ENCODE data around the gene ZNF670.
"Not testable (repeated sequence)": the region's sequence is repeated elsewhere in the genome, so short reads cannot be mapped to it uniquely, and the experiment has no call there.

Gene ZNF670

GRCh38 chr1:247078258-247079140 is at the start of gene ZNF670:
ZNF670 (minus strand) TSS chr1:247078811; CDS start chr1:247078596, 215 bp downstream.
- peak; percentile 81 for DNase-seq (ENCODE audit: low spot score)

GRCh38 chr1:247127519-247128282 is 49.1 kb upstream of the ZNF670 start:
- not testable (repeated sequence) for DNase-seq (ENCODE audit: low spot score)

- DNase-seq (ENCODE audit: low spot score), result not testable (repeated sequence)
Observed at GRCh38 chr1:247126601-247127000, 48.0 kb upstream of the ZNF670 start.

GRCh38 chr1:247126166-247126565 is 47.6 kb upstream of the ZNF670 start:
- DNase-seq (ENCODE audit: low spot score), result not testable (repeated sequence)

GRCh38 chr1:247121382-247121781 is 42.8 kb upstream of the ZNF670 start:
- no peak for DNase-seq (ENCODE audit: low spot score)

- not testable (repeated sequence) for DNase-seq (ENCODE audit: low spot score)
Observed at GRCh38 chr1:247120408-247120668, 41.7 kb upstream of the ZNF670 start.

- DNase-seq (ENCODE audit: low spot score), result no peak
Observed at GRCh38 chr1:247119600-247120407, 41.2 kb upstream of the ZNF670 start.

GRCh38 chr1:247118946-247119446 is 40.4 kb upstream of the ZNF670 start:
- no peak for DNase-seq (ENCODE audit: low spot score)

- DNase-seq (ENCODE audit: low spot score), result no peak
Observed at GRCh38 chr1:247115545-247115944, 36.9 kb upstream of the ZNF670 start.

- DNase-seq (ENCODE audit: low spot score), result no peak
Observed at GRCh38 chr1:247115141-247115510, 36.5 kb upstream of the ZNF670 start.

- DNase-seq (ENCODE audit: low spot score), result no peak
Observed at GRCh38 chr1:247114351-247115140, 35.9 kb upstream of the ZNF670 start.

GRCh38 chr1:247113733-247114271 is 35.2 kb upstream of the ZNF670 start:
- no peak for DNase-seq (ENCODE audit: low spot score)

- DNase-seq (ENCODE audit: low spot score), result no peak
Observed at GRCh38 chr1:247113094-247113497, 34.5 kb upstream of the ZNF670 start.

- no peak for DNase-seq (ENCODE audit: low spot score)
Observed at GRCh38 chr1:247112479-247112781, 33.8 kb upstream of the ZNF670 start.

GRCh38 chr1:247111700-247112478 is 33.3 kb upstream of the ZNF670 start:
- DNase-seq (ENCODE audit: low spot score), result no peak

GRCh38 chr1:247111259-247111699 is 32.7 kb upstream of the ZNF670 start:
- no peak for DNase-seq (ENCODE audit: low spot score)

GRCh38 chr1:247110627-247111258 is 32.1 kb upstream of the ZNF670 start:
- no peak for DNase-seq (ENCODE audit: low spot score)

GRCh38 chr1:247107694-247108093 is 29.1 kb upstream of the ZNF670 start:
- DNase-seq (ENCODE audit: low spot score), result no peak

GRCh38 chr1:247105966-247106365 is 27.4 kb upstream of the ZNF670 start:
- no peak for DNase-seq (ENCODE audit: low spot score)

- DNase-seq (ENCODE audit: low spot score), result no peak
Observed at GRCh38 chr1:247104965-247105364, 26.4 kb upstream of the ZNF670 start.

All from CD4-positive, alpha-beta T cell treated with Interleukin-6 at 100 ng/mL for 8 hours (primary cell).